Loucy (cell line): ENCODE results near the gene SINHCAF.

Experiments used
- H2AFZ ChIP-seq: fragments of 200-600 bp; sonication (generic); 2 replicates; pipeline ENCODE4 v1.6.0; 2016; ENCODE audit warnings: antibody characterized with exemption, mild to moderate bottlenecking, low read length, moderate library complexity
- H3F3A ChIP-seq: fragments of 200-600 bp; 2 replicates; pipeline ENCODE4 v1.6.0; 2016; ENCODE audit warnings: antibody characterized with exemption, low read depth, mild to moderate bottlenecking
- H3K27me3 ChIP-seq: fragments of 200-600 bp; sonication (generic); 2 replicates; pipeline ENCODE4 v1.6.1; 2014; ENCODE audit warnings: low read length, mild to moderate bottlenecking; ENCODE audit not compliant: insufficient read depth, poor library complexity, severe bottlenecking
- H3K36me3 ChIP-seq: fragments of 200-600 bp; sonication (generic); 2 replicates; pipeline ENCODE4 v1.6.1; 2016; ENCODE audit warnings: low read length; ENCODE audit not compliant: insufficient read depth
- H3K4me1 ChIP-seq: fragments of 200-600 bp; sonication (generic); 2 replicates; pipeline ENCODE4 v1.5.1; 2014; ENCODE audit warnings: low read length, mild to moderate bottlenecking; ENCODE audit not compliant: insufficient read depth, poor library complexity, severe bottlenecking
- H3K4me2 ChIP-seq: fragments of 200-600 bp; sonication (generic); 2 replicates; pipeline ENCODE4 v1.6.0; 2014; ENCODE audit warnings: antibody characterized with exemption, low read length, low read depth, mild to moderate bottlenecking; ENCODE audit not compliant: poor library complexity, severe bottlenecking
- H3K4me3 ChIP-seq: fragments of 200-600 bp; sonication (generic); 2 replicates; pipeline ENCODE4 v1.5.1; 2014; ENCODE audit warnings: low read length, mild to moderate bottlenecking, mixed read lengths; ENCODE audit not compliant: poor library complexity, severe bottlenecking
- H3K79me2 ChIP-seq: fragments of 200-600 bp; sonication (generic); 2 replicates; pipeline ENCODE4 v1.6.1; 2014; ENCODE audit warnings: low read length; ENCODE audit not compliant: insufficient read depth
- H3K9ac ChIP-seq: fragments of 200-600 bp; sonication (generic); 2 replicates; pipeline ENCODE4 v1.6.0; 2014; ENCODE audit warnings: mild to moderate bottlenecking, low read depth, low read length, moderate library complexity; ENCODE audit not compliant: poor library complexity, severe bottlenecking
- H3K9me2 ChIP-seq: fragments of 200-600 bp; sonication (generic); replicated peaks from 2 replicates; pipeline ENCODE4 v1.6.1; 2016; ENCODE audit warnings: low read depth, low read length, mixed read lengths
- H3K9me3 ChIP-seq: fragments of 200-600 bp; sonication (generic); 2 replicates; pipeline ENCODE4 v1.6.1; 2014; ENCODE audit warnings: mild to moderate bottlenecking, antibody characterized with exemption, low read length, low read depth; ENCODE audit not compliant: insufficient read depth
- H4K20me1 ChIP-seq: fragments of 200-600 bp; sonication (generic); 2 replicates; pipeline ENCODE4 v1.6.0; 2014; ENCODE audit warnings: antibody characterized with exemption, low read length, mild to moderate bottlenecking; ENCODE audit not compliant: insufficient read depth, poor library complexity, severe bottlenecking
- CTCF ChIP-seq: fragments of 200-600 bp; sonication (generic); conservative IDR thresholded peaks from 2 replicates; pipeline ENCODE4 v1.5.1; 2014; ENCODE audit warnings: mild to moderate bottlenecking, antibody characterized with exemption, low read length
- EZH2phosphoT487 ChIP-seq: fragments of 200-600 bp; IDR thresholded peaks from 2 replicates; pipeline ENCODE4 v1.6.1; 2018; ENCODE audit warnings: antibody characterized with exemption, mild to moderate bottlenecking, moderate library complexity, borderline replicate concordance

SINHCAF gene

DNA sequence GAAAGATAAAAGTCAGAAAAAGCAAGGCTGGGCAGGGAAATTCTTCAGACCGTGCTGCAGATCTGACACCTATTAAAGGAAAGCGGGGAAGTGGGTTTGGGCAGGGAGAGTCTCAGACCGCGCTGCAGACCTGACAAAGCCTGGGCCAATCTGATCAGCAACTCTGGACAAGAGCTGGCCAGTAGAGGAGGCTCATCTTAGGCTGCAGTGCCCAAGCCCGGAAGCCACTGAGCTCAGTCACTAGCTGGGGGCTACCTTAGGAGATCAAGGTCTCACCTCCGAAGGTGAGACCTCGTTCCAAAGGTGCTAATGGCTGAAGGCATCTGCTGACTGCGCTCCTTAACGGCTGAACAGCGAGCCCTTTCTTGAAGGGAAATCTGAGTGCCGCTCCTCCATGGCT lies 60.2 kb downstream of the SINHCAF start:
- Histone ChIP-seq H3K4me3 (no peak overlapping the region), H4K20me1 (no peaks in the 10 kb centered on the region), H3F3A (no peaks in the 10 kb centered on the region), H2AFZ (no peak overlapping the region), H3K9me3 (no peaks in the 10 kb centered on the region), H3K79me2 (no peaks in the 10 kb centered on the region), H3K9me2 (no peaks in the 10 kb centered on the region), H3K9ac (no peak overlapping the region), H3K4me1 (no peaks in the 10 kb centered on the region), H3K36me3 (no peaks in the 10 kb centered on the region), H3K4me2 (no peak overlapping the region), H3K27me3 (no peaks in the 10 kb centered on the region)
- TF ChIP-seq CTCF, result no peak
- no peak for TF ChIP-seq EZH2phosphoT487

DNA sequence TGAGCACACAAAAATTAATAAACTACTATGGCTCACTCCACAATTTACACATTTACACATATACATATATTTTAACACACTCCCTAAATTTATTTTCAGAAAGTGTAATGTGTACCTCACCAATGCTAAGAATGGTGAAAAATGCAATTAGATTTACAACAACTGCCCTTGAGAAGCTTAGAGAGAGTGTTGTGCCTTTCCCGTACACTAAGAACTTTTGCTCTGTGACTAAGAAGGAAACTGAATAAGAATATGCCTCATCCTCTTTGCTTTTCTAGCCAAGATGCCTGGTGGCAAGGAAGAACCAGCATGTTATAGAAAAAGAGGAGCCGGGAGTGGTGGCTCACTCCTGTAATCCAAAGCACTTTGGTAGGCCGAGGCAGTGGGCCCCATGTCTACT lies 62.3 kb downstream of the SINHCAF start:
- H3K79me2 ChIP-seq, result no peaks in the 10 kb centered on the region
- no peaks in the 10 kb centered on the region for H3K9me2 ChIP-seq
- no peaks in the 10 kb centered on the region for H3K4me1 ChIP-seq
- H3F3A ChIP-seq, result no peaks in the 10 kb centered on the region
- H3K27me3 ChIP-seq, result no peaks in the 10 kb centered on the region
- H3K36me3 ChIP-seq, result no peaks in the 10 kb centered on the region
- no peak overlapping the region for H3K4me2 ChIP-seq
- no peak overlapping the region for H2AFZ ChIP-seq
- no peaks in the 10 kb centered on the region for H4K20me1 ChIP-seq
- no peak for TF ChIP-seq CTCF
- no peak for TF ChIP-seq EZH2phosphoT487
- no peak overlapping the region for H3K9ac ChIP-seq
- no peaks in the 10 kb centered on the region for H3K9me3 ChIP-seq
- H3K4me3 ChIP-seq, result no peak overlapping the region

- no peak overlapping the region for H3K9ac ChIP-seq
- H4K20me1 ChIP-seq, result no peaks in the 10 kb centered on the region
- H3K4me1 ChIP-seq, result no peaks in the 10 kb centered on the region
- no peak overlapping the region for H3K4me2 ChIP-seq
- no peaks in the 10 kb centered on the region for H3K9me3 ChIP-seq
- H3K9me2 ChIP-seq, result no peaks in the 10 kb centered on the region
- H3K27me3 ChIP-seq, result no peaks in the 10 kb centered on the region
- no peaks in the 10 kb centered on the region for H3F3A ChIP-seq
- H3K36me3 ChIP-seq, result no peaks in the 10 kb centered on the region
- H2AFZ ChIP-seq, result no peak overlapping the region
- H3K79me2 ChIP-seq, result no peaks in the 10 kb centered on the region
- no peak overlapping the region for H3K4me3 ChIP-seq
- TF ChIP-seq EZH2phosphoT487, result no peak
- no peak for TF ChIP-seq CTCF
These were observed 64.2 kb downstream of the SINHCAF start for GRCh38 chr12:31261744-31262143.
